KOPT-K1 (cell line): ENCODE data around the gene ATP2C2.

Experiments
- H3K27ac ChIP-seq: fragments of 200-600 bp; sonication (generic); 2 replicates; pipeline ENCODE4 v1.5.1; 2016; ENCODE audit warnings: antibody characterized with exemption, mild to moderate bottlenecking, low read depth, low read length; ENCODE audit not compliant: poor library complexity, severe bottlenecking
- H3K36me3 ChIP-seq: fragments of 200-600 bp; sonication (generic); 2 replicates; pipeline ENCODE4 v1.5.1; 2017; ENCODE audit warnings: antibody characterized with exemption, mild to moderate bottlenecking, low read length, moderate library complexity; ENCODE audit not compliant: insufficient read depth
- H3K9me3 ChIP-seq: fragments of 200-600 bp; sonication (generic); 2 replicates; pipeline ENCODE4 v1.5.1; 2017; ENCODE audit warnings: antibody characterized with exemption, low read length, mild to moderate bottlenecking; ENCODE audit not compliant: insufficient read depth, poor library complexity, severe bottlenecking

The ATP2C2 gene

DNA sequence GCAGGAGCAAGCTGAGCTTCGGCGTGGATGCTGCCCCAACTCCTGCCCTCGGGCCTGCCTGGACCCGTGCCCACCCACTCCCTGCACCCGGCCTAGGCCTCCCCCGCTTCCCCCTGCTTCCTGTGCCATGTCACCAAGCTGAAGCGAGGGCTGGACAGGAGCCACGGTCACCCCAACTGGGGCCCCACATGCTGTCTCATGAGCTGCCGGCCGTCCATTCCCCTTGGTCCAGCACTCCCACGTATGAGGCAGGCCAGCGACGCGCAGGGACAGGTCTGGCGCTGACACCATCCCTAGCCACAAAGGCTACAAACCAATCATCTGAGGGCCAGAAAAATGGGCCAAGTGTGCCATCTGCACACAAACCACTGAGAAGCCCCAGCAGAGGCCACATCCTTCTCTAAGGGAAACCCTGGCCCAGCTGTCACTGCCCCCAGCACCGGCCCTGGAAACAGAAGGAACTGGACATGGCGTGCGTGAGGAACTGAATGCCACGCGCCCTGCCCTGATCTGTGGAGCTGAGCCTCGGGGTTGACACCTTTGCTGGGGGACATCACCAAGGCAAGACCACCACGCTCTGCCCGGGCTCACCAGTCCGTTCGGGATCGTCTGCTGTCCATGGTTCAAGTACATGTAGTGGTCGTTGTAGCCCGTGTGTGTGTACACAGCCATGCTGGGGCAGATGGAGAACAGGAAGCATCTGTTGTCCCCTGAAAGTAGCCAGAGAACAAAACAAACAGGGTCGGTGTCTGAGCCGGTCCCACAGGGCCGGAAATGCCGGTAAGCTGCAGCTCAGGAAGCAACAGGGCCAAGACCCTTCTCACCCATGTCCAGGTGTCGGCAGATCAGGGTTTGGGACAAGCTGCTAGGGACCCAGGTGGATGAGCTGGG is 113.9 kb downstream of the ATP2C2 start:
- no peak overlapping the region for H3K27ac ChIP-seq
- H3K36me3 ChIP-seq = no peaks in the 10 kb centered on the region
- H3K9me3 ChIP-seq = no peaks in the 10 kb centered on the region

DNA sequence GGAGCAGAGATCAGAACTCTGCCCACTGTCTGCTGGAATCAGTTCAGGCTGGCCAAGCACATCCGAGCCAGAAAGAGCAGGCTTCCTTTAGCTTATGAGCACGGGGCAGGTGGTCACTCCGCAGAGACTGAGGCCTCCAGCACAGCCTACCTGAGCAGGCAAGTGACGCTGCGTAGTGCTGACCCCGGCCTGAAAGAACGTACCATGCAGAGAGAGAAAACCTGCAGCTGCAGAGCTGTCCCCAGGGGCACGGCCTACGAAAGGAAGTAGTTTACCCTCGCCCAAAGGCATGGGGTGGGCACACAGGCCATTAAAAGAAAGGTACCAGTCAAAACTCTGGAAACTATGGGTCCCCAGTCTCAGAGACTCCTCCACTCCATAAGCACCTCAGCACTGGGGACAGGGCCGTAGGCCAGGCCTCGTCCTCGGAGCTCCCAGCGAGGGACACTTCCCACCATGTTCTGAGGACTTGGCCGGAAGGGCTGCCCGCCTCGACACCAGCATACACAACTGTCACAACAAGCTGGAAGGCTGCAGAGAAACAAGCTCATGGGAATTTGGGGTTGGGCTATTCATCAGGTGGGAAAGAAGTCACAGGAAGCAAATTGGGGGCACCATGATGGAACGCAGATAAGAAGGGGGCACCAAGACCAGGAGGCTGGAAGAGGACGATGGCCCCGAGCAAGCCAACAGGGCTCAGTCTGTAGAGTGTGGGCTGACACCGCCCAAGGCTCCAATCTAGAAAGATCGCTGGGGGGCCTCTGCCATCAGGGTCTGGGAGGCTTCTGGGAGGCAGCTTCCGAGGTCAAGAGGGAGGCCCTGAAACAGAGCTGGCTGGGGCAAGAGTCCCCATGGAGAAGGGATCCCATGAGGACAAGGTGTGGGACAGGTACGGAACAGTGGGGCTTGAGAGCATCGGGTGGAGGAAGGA is 114.9 kb downstream of the ATP2C2 start:
- Histone ChIP-seq H3K9me3 (no peaks in the 10 kb centered on the region), H3K27ac (no peak overlapping the region), H3K36me3 (no peaks in the 10 kb centered on the region)

DNA sequence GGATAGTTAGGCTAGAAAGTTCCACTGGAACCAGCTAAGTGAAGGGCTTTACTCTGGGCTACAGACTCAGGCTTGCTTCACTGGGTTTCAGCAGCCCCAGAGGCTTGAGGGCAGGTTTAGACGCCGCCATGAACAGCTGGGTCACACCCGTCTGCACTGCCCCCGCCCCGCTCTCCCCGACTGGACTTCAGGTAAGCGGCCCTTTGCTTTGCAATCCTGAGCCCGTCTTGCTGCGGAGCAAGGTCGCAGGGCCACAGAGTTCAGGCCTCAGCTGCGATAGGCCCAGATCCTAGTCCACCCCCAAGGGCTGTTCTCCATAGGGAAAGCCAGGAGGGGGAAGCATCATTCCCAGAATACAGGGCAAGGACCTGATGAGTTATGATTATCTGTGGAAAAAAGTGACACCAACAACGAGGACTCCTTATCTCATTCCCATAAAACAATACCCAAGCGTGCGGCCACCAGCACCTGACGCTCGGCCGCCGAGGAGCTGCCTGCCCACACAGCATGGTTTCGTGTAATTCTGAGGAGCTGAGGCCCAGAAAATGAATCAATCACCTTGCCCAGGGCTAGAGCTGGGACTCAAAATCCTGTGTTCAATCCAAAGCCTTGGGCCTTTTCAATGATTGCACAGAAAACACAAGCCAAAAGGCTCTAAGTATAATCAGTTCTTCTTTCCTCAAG is 115.7 kb downstream of the ATP2C2 start:
- Histone ChIP-seq H3K27ac (no peak overlapping the region), H3K36me3 (no peaks in the 10 kb centered on the region), H3K9me3 (no peaks in the 10 kb centered on the region)

DNA sequence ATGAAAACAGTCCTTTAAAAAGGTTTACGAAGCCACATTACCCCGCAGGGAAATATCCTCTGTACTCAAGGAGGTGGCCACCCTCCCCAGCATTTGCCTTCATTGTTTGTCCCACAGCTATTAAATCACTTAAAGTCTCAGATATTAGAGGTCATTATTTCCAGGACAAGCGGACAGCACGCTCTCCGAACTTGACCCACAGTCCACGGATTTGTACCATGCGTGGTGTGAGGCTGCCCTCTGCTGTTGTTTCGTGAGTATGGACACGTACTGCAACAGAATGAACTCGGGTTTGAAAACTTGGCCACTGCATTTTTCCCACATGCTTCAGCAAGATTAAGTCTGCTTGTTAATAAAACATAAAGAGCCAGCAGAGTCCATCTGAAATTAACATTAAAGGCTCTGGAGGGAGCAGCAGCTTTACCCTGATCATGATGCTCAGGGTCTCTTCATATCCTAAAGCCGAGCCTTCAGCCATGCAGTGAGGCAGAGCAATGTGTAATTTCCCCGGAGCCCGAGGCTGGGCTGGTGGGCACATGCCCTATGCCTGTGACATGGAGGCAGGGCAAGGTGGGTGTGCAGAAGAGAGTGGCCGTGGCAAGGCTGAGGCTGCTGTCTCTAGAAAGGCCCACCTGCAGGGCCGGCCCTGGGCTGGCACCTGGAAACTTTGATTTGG is 116.4 kb downstream of the ATP2C2 start:
- H3K27ac ChIP-seq = no peak overlapping the region
- H3K36me3 ChIP-seq = no peaks in the 10 kb centered on the region
- no peaks in the 10 kb centered on the region for H3K9me3 ChIP-seq

DNA sequence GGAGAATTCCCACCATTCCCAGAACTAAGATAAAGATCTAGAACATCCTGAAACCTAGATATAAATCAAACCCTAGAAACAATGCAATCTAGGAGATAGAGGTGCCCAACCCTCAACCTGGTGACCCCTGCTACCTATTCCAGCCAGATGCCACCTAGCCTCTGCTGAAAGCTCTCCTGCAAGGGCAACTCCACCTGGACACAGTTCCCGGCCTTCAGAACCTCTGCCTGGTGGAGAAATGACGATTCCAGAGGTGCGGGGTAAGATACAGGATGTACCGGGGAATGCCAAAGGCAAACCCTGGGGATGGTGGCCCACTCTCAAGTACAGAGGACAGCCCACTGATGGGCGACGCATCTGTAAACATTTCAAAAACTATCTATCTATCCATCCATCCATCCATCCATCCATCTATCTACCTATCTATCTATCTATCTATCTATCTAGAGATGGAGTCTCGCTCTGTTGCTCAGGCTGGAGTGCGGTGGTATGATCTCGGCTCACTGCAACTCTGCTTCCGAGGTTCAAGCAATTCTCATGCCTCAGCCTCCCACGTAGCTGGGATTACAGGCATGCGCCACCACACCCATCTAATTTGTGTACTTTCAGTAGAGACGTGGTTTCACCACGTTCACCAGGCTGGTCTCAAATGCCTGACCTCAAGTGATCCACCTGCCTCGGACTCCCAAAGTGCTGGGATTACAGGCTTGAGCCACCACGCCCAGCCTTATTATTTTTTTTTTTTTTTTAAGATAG is 117.1 kb downstream of the ATP2C2 start:
- H3K9me3 ChIP-seq = no peaks in the 10 kb centered on the region
- no peaks in the 10 kb centered on the region for H3K36me3 ChIP-seq

DNA sequence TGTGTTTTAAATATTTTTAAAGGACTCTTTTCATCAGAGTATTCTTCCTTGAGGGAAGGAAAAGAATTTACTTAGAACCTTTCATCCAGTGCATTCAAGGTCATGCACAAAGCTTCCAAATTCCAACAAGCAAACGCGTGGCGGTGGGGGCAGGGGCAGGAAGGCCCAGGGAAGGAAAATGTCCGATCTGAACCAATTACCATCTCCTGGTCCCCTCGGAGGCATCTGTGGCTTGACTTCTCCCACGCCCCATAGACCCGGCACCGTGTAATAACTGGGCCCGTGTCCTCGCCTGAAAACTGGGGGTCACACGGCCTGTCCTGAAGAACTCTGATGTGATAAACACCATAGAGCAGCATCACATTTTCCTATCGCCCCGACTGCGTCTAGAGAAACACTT is 117.8 kb downstream of the ATP2C2 start:
- no peaks in the 10 kb centered on the region for H3K36me3 ChIP-seq
- no peak overlapping the region for H3K27ac ChIP-seq
- no peaks in the 10 kb centered on the region for H3K9me3 ChIP-seq

More for the DNA sequence above, 117.1 kb downstream of the ATP2C2 start:
- no peak overlapping the region for H3K27ac ChIP-seq

DNA sequence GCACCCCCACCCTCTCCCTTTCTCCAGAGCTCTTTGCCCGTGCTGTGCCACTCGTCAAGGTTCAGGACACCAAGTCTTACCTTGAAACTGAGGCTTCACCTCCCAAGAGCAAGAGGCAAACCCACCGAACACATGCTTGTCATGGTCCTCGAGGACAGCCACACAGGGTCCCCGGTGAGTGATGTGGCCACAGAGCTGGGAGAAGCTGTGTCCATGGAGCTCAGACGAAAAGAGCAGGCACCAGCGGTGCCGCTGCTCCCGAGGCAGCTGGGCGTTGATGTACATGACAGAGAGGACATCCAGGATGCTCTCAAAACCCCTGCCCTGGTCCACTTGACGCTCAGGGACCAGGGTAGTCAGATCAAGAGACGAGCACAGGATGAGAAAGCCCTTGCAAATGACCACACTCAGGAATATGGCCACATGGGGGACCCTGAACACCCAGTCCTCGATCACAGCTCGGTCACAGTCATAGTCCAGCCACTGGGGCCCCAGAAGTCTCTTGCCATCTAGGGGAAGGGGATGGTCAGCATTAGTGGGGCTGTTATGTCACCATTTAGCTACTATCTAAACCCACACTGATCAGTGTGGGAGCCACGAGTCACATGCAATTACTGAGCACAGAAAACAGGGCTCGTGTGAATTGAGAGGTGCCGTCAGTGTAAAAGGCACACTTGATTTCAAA is 118.4 kb downstream of the ATP2C2 start:
- Histone ChIP-seq H3K9me3 (no peaks in the 10 kb centered on the region), H3K36me3 (no peaks in the 10 kb centered on the region), H3K27ac (no peak overlapping the region)

DNA sequence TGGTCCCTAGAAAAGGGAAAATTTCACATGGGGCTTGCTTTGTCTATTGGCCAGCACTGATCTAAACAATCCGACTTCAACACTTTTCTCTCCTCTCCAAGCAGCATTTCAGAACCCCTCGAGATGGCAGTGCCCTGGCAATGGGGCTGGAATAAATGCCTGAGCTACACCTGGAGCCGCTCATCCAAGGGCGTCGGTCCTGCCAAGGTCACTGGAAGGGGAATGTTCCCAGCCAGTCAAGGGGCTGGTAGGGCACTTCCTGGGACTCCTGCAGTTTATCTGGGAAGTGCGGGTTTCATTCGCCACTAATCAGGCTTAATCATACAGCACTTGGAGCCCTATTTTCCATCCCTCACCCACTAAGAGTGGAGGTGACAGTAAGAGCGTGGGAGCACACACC is 119.0 kb downstream of the ATP2C2 start:
- Histone ChIP-seq H3K36me3 (no peaks in the 10 kb centered on the region), H3K9me3 (no peaks in the 10 kb centered on the region), H3K27ac (no peak overlapping the region)

DNA sequence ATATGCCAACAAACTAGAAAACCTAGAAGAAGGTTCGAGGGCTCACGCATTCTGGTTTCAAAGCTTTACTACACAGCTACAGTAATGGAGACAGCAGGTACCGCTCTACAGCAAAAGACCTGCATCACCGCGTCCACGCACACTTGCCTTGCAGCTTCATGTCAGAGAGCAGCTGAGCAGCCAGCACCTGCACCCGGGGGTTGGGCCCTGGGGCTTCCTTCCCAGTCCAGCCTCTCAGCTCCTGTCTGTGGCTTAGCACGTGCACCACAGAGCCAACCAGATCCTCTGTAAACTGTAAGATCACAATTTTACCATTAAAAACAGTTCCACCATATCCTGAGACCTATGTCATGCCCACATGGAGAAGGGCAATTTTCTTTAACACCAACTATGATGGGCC is 120.8 kb downstream of the ATP2C2 start:
- H3K27ac ChIP-seq = no peak overlapping the region
- H3K9me3 ChIP-seq = peaks cover 17% of the 10 kb centered on the region
- no peaks in the 10 kb centered on the region; the same call in 1 of the 2 replicates for H3K36me3 ChIP-seq

DNA sequence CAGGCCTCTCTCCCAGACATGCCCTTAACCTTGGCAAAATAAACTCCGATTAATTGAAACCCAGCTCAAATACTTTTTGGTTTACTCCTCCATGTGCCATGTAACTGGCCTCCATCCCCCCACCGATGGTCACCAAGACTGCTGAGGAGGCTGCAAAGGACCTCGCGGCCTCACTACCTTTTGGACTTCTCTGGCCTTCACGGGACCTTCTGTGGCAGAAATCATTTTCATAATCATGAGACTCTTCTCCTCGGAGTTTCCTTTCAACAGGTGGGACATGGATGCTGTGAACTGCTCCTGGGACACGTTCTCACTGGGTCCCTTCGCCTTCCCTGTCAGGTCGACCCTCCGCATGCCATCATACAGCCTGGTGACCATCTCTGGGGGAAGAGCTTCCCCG is 127.2 kb downstream of the ATP2C2 start:
- Histone ChIP-seq H3K27ac (no peak overlapping the region), H3K36me3 (no peaks in the 10 kb centered on the region; the same call in 1 of the 2 replicates), H3K9me3 (peaks cover 22% of the 10 kb centered on the region)

DNA sequence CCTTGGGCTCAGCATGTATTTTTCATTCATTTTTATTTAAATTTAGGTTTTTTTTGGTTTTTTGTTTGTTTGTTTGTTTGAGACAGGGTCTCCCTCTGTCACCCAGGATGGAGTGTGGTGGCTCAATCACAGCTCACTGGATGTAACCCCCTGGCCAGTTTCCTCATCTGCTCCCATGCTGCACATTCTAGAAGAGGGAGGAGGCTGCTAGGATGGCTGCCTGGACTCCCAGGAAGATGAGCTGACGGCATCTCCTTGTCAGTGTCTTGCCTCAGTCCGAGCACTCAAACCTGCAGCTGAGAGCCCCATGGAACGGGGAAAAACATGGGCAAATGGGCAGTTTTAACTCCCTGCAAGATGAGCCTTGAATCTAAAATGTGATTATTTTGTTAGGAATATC is 128.7 kb downstream of the ATP2C2 start:
- Histone ChIP-seq H3K36me3 (no peaks in the 10 kb centered on the region; the same call in 1 of the 2 replicates), H3K27ac (no peak overlapping the region), H3K9me3 (peaks cover 22% of the 10 kb centered on the region)

DNA sequence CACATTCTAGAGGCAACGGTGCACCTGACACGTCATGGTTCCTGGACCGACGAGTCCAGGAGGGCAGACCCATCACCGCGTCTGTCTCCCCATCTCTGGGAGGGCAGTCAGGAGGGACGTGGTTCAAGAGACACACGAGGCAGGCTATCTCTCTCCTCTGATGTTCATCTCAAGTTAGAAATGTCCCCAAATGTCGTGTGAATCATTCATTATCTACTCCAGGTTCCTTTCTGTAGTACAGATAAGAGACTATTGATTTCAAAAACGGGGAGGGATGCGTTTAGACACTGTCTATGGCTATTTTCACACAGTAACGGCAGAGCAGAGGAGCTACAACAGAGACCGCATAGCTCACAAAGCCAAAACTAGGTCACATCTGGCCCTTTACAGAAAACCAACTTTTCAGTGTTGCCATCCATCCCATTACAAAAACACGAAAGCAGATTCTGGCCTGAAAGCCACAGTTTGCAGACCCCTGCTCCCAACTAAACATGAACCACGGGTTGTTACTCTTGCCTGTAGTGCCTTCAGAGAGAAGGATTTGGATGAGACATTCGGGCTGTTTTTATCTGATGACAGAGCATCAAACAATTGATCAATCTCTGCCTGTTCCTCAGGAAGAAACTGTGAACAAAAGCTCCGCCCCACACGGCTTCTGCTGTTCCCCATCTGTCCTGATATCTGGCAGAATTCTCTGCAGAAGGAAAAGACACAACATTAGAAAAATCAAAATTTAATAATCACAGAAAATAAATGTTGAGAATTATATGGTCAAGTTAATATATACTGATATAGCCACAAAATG is 129.3 kb downstream of the ATP2C2 start:
- Histone ChIP-seq H3K27ac (no peak overlapping the region), H3K36me3 (no peaks in the 10 kb centered on the region; the same call in 1 of the 2 replicates), H3K9me3 (peaks cover 20% of the 10 kb centered on the region)

DNA sequence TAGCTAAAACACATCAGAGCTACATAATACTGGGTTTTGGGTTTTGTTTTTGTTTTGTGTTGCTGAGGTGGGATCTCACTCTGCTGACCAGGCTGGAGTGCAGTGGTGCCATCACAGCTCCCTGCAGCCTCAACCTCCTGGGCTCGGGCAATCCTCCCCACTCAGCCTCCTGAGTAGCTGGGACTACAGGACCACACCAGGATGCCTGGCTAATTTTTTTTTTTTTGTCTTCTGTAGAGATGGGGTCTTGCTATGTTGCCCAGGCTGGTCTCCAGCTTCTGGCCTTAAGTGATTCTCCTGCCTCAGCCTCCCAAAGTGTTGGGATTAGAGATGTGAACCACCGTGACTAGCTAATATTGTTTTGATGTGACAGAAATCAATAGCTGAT is 129.9 kb downstream of the ATP2C2 start:
- H3K36me3 ChIP-seq = no peaks in the 10 kb centered on the region
- H3K9me3 ChIP-seq = peaks cover 14% of the 10 kb centered on the region
- no peak overlapping the region for H3K27ac ChIP-seq
